ENCODE data around the gene MAFG.
A peak's percentile ranks its signal among the peaks of the same experiment; 100 is the strongest.

Gene MAFG

DNA sequence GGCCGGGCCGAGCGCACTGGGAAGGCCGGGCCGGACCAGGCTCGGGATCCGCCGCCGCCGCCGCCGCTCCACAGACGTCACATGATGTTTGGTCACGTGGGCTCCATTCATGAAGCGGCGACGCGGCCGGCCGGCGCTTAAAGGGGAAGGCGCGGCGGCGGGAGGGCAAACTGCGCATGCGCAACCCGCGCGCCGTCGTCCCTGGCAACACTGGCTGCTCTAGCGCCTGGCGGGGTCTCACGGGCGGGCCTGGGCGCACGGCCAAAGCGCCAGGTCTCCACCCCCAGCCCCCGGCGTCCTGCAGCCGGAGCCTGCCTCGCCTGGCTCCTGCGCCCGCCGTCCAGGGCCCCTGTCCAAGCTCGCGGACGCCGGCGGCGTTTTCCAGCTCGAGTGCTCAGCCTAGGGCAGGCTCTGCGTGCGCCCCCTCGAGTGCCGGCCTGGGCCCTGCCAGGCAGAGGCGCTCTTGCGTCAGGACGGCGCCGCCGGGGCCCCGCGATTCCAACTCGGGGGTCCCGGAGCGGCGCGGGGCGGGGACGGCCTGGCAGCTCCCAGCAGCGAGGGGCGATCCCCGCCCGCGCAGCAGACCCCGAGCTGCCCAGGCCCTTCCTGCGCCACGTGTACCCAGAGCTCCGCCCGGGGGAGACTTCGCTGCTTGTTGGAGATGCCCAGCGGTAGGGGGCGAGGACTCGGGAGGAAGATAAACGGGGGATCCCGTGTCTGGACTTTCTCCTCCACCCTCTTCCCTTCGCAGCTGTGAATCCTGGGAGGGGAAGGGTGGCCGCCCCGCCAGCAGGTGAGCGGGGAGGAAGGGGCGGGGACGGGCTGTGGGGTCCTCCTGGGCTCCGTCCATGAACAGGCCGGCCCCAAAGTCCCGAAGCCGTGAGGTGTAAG, at the start of gene MAFG:
MAFG (minus strand) TSS at position 83 of the 891 bp plus-strand sequence. CDS start 4,550 bp downstream, outside the sequence.
- peak; percentile 92 for DNase-seq

- peak; percentile 67 for DNase-seq
Measured at GRCh38 chr17:81976332-81977210, 49.0 kb upstream of the MAFG start.

- DNase-seq = no peak
Measured at GRCh38 chr17:81973432-81973831, 45.9 kb upstream of the MAFG start.

DNA sequence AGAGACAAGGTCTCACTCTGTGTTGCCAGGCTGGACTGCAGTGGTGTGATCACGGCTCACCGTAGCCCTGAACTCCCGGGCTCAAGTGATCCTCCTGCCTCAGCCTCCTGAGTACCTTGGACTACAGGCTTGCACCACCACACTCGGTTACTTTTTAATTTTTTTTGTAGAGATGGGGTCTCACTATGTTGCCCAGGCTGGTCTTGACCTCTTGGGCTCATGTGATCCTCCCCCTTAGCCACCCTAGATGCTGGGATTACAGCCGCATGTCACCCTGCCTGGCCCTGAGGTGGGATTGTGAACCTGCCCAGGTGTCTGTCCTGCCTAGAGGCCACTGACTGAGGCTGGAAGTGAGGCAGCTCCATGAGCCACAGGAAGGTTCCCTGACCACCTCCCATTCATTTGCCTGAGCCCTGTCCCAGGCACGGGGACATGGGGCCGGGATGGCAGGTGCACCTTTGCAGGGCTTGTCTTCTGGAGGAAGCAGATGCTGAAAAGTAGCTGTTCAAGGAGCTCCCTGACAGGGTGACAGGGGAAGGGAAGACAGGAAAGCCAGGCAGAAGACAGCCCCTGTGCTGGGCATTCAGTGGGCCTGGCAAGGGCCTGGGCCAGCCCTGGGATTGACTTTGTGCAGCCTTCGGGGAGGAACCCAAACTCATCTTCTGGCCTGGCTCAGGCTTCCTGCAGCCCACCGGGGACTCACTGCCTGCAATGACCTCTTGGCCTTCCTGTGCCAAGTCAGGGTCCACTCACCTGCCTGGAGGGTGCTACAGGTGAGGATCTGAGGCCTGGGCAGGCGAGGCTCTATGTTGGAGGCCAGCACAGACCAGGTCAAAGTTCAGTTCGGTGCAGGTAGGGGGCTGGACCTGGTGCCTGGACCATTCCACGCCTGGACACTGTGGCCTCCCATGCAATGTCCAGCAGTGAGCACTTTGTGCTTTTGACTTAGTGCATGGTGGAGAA, 41.6 kb upstream of the MAFG start:
- no peak for DNase-seq

- no peak for DNase-seq
Measured at GRCh38 chr17:81968396-81968745, 40.8 kb upstream of the MAFG start.

DNA sequence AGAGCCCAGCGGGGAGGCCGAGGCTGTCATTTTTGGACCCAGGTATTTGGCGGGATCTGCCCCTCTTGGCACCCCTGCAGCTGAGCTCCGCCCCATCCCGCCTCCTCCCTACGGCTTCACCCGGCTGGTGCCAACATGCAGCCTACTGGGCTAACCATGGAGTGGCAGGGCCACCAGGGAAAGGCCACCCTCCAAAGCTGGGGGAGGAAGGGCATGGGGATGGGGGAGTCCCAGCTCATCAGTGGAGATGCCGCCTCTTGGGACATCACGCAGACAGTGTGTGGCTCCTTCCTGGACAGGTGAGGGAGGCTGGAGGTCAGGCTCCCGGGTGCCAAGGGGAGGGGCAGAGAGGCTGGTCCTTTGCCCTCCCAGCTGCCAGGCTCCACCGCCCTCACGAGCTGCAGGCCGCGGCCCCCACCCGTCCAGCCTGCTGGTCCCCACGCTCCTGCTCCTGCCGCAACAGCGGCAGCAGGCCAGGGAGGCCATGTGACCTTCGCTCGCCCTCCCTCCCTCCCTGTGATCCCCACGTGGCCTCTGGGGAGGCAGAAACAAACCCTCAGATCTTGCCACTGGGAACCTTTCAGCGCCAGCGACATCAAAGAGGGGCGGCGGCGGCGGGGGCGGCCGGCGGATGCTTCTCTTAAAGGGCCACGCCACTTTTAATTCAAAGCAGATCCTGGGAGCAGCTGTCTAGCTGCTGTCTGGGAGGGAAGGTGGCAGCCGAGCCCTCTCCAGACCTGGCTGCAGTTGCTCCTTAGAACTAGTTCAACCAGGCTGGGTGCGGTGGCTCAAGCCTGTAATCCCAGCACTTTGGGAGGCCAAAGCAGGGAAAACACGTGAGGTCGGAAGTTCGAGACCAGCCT, 40.2 kb upstream of the MAFG start:
- DNase-seq = peak; percentile 92

GRCh38 chr17:81967244-81967532, 39.7 kb upstream of the MAFG start:
- no peak for DNase-seq

DNA sequence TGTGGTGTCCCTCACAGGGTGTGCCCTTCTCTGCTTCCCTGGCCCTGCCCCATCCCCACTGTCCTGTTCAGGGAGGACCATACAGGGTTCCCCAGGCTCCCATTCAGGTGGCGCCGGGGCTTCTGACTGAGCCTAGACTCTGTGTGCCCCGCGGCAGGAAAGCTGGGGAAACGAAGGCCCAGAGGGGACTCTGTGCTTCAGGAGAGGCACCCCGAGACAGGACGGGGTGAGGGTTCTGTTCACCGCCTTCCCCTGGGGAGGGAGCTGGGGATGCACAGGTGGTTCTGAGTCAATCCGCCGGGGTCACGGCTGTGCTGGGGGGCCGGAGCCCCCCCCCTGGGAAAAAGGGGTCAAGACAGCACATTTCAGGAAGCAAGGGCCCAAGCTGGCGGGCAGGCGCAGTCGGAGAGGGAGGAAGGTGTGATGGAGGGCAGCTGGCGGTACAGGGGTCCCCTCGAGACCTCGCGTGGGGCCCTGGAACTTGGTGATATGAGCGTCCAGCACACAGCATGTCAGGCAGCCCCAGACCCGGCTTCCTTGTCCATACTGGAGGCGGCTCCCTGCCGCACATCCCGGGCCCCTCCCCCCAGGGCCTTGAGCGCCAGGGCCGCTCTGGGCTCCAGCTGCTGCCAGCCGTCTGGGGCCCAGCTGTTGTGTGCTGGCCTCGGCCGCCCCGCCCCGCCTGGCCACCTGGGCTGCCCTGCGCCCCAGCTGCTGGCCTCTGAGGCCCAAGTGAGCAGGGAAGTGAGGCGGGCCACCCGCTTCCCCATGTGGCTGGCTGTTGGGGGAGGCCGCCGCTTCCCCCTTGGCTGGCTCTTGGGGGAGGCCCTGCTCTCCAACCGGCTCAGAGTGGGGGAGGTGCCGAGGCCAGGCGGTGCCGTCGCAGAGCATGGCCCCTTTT, 39.1 kb upstream of the MAFG start:
- DNase-seq = no peak

GRCh38 chr17:81964081-81964849, 36.7 kb upstream of the MAFG start:
- no peak for DNase-seq

DNA sequence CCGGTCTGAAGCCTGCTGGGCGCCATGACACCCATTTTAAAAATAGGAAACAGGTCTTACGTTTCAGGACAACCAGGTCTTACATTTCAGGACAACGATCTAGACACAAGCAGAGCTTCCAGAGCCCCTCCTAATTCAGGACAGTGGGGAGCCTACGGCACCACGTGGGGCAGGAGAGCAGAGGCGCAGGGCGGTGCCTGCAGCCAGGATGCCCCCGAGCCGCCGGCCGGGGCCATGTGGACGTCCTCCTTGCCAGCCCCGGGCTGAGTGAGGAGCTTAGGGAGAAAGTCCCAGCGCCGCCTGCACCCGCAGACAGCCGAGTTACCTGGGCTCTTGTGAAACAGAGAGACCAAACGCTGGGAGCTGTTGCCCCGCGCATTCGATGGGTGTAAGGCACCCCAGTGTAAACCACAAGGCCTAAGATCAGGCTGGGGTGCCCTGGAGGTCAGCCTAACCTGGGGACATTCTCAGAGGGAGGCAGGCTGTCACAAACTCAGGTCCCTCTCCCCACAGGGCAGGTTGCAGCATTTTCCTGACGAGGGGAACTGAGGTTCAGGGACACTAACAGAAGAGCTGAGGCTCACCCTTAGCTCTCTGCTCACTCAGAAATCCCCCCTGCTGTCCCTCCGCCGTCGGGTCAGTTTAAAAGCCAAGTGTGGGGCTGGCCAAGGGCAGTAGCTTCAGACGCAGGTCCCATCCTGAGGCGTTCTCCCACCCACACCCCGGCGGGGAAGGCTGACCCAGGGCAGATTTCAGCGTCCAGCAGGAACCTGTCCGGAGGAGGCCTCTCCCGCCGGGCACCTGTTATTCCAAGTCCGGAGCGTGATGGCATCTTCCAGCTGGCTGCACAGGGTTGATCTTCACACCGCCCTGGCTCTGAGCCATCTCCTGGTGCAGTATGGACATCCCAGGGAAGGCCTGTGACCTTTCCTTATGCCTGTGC, 35.2 kb upstream of the MAFG start:
- no peak for DNase-seq

DNA sequence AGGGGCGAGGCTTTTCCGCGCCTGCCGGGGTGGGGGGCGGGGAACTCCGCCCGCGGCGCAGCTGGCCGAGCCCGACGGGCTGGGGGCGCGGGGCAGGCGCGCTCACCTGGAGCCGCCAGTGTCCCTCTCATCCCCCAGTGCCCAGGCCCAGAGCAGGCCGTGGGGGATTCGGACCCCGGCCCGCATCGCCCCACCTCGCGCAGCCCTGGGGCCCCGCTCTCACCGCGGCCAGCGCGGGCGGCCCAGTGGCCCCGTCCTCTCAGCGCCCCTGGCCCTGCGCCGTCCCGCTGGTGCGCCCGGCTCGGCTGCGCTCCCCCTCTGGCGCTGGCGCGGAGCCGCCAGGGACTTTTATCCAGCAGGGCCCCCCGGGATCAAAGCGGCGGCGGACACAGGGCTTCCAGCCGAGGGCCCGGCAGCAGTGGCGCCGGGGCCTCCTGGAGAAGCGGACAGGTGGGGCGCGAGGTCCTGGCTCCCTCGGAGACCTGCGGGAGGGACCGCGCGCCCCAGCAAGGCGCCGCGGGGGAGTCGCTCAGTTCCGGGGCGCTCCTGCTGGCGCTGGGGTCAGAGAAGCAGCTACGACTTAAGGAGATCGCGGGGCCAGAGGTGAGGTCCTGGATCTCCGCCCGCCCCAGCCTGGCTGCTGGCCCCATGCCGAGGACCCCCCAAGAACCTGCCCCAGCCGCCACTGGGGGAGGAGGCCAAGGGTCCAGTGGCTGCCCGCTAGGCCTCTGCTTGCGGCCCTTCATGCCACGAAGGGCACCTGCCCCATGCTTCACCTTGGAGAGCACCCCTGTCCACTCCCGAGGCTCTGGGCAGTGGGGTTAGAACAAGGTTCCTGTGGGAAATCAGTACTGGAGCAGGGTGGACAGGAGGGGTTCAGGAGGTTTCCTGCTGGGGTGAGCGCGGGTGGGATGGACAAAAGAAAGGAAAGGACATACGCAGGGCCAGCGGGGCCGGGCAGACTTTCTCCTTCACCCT, 34.3 kb upstream of the MAFG start:
- DNase-seq = no peak

GRCh38 chr17:81961087-81961511, 33.6 kb upstream of the MAFG start, which contains the start of gene NOTUM:
Gene NOTUM, minus strand, starts transcription at chr17:81961187. Its CDS starts 278 bp downstream, at chr17:81960909.
- DNase-seq = no peak

DNA sequence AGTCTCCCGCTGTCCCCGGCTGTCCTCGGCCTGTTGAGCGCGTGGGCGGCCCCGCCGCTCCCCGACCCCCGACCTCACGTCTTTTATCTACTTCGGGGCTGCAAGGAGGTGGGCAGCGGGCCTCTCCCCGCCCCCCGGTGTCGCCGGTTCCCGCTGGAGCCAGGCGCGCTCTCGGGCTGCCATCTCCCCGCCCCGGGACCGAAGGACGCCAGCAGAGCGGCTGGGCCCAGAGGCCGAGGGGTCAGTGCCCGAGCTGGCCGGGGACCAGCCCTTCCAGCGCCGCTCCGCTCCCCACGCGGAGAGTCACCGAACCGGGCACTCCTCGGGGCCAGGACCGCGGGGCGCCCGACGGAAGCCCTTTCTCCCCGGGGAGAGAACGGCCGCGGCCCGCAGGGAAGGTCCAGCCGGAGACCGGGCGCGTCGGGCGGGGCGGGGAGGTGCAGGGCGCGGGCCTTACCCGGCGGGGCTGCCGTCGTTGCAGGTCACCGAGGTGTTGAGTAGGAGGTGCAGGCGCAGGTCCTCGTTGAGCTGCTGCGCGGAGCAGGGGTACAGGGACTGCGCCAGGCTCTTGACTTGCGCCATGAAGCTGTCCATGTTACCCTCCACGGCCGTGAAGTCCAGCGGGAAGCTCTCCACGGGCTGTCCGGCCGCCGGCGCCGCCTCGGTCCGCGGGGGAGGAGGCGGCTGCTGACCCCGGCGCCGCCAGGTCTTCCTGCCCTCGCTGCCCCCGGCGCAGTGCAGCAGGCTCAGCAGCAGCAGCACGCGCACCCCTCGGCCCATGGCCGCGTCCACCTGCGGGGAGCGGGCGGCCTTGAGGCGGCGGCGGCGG, 32.8 kb upstream of the MAFG start:
- DNase-seq = no peak

DNA sequence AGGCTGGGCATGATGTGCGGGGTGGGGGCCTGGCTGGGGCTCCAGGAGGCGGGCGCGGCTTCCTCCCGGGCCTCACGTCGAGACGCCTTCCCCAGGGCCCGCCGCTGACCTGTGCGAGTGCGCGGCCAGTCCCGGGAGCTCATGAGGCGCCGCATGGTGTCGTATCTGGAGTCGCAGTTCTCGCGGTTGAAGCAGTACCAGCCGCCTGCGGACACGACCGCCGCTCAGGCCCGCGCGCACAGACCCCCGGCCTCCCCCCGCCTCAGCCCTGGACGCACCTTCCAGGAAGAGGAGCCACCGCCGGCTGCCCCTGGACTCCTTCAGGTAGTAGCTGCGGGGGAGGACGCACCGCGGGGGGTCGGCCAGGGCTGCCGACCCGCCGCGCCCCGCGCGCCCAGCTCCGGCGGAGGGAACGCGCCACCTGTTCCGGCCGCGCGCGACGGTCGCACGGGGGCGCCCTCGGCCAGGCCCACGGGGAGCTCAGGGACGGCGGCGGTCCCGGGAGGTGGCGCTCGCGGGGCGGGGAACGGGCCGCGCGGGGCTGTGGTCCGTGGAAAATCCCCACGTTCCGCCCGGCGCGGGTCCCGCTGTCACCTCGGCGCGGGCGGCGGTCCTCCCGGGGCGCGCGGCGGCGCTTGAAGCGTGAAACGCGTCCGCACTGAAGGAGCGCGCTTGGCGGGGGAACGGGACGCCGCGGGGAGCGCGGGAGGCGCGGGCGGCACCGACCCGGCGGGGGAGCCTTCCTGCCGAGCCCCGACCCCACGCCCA, 32.0 kb upstream of the MAFG start:
- peak; percentile 84 for DNase-seq

GRCh38 chr17:81958633-81959342, 31.3 kb upstream of the MAFG start:
- no peak for DNase-seq

Measured in stimulated activated CD8-positive, alpha-beta memory T cell treated with anti-CD3 and anti-CD28 coated beads, Interleukin-4, amount 100 ng/mL, for 48 hours (primary cell).